COLO668 (cell line): Measurements from ENCODE around the gene TBL2.
"Not testable (repeated sequence)": the region's sequence is repeated elsewhere in the genome, so short reads cannot be mapped to it uniquely, and the experiment has no call there.

Experiments used
- DNase-seq: peaks from one replicate; lab custom pipeline; 2025; ENCODE audit not compliant: unreplicated experiment; lab: John Stamatoyannopoulos, UW

Gene TBL2

DNA sequence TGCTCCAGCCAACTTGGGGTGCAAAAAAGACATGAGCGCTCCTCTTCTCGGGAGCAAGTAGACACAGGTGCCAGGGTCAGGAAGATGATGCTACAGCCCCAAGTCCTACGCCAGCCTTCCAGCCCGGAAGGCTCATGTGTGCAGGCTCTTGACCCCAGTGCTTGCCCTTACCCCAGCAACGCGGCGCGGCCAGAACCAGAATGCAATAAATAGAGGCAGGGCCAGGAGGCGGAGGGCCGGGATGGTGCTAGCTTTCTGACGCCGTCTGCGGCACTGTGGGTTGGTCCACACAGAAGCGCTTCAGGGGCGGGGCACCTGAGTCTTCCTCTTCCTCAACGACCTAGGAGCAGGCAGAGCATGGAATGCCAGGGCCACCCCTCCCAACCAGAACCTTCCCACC, 41.3 kb downstream of the TBL2 start:
- DNase-seq = no peak

DNA sequence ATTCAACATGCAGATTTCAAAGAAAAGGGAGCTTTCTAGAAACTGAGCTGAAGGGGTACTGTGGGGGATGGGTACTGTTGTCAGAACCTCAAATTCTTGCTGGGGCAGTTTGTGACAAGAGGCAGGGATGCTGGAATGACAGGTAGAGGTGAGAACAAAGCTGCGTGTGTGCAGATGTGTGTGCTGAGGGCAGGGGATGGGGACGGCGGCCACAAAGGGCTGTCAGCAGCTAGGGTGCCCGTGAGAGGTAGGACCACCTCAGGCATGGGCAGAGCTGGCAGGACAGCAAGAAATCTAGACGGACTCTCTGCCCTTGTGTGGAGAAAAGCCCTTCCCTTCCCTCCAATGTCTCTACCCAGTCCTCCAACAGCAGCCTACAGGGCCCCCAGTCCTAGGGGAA, 41.9 kb downstream of the TBL2 start:
- DNase-seq = no peak

DNA sequence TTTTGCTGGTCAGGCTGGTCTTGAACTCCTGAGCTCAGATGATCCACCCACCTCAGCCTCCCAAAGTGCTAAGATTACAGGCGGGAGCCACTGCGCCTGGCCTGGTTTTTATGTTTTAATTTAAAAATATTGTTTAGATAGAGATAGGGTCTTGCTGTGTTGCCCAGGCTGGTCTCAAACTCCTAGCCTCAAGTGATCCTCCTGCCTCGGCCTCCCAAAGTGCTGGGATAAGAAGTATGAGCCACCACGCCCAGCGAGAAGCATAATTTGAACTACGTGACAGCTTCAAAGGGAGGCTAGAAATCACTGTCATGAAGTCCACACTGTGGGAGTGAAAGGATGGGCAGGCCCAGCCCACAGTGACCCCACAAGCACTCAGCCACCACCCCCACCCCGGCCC, 42.5 kb downstream of the TBL2 start:
- not testable (repeated sequence) for DNase-seq

DNA sequence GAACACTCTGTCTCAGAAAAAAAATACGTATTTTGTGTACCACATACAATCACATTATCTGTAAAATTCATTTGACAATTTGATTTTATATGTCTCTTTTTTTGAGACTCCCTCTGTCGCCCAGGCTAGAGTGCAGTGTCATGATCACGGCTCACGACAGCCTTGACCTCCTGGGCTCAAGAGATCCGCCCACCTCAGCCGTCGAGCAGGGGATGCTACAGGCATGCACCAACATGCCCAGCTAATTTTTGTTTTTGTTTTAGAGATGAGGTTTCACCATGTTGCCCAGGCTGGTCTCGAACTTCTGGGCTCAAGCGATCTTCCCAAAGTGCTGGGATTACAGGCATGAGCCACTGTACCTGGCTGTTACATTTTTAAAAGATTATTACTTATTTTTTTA, 44.6 kb downstream of the TBL2 start:
- DNase-seq = no peak

DNA sequence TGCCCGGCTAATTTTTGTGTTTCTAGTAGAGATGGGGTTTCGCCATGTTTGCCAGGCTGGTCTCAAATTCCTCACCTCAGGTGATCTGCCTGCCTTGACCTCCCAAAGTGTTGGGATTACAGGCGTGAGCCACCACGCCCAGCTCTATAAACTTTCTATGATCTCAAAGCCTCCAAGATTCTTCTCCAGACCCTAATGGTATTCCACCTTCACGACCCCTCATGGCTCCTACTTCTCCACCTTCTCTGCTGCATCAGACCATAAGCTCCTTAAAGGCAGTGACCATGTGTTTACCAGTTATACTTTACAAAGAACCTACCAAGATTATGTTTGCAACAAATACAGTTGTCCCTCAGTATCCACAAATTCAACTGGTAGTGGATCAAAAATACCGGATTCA, 46.2 kb downstream of the TBL2 start:
- no peak for DNase-seq

DNA sequence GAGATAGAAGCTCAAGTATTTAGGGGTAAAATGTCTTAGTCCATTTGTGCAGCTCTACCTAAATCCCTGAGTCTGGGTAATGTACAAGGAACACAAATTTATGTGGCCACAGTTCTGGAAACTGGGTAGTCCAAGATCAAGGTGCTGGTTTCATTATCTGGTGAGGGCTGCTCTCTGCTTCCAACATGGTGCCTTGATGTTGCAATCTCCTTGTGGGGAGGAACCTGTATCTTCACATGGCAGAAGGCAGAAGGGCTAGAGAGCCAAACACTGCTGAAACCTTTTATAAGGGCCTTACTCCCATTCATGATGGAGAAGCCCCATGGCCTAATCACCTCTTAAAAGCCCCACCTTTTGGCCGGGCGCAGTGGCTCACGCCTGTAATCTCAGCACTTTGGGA, 47.6 kb downstream of the TBL2 start:
- no peak for DNase-seq

DNA sequence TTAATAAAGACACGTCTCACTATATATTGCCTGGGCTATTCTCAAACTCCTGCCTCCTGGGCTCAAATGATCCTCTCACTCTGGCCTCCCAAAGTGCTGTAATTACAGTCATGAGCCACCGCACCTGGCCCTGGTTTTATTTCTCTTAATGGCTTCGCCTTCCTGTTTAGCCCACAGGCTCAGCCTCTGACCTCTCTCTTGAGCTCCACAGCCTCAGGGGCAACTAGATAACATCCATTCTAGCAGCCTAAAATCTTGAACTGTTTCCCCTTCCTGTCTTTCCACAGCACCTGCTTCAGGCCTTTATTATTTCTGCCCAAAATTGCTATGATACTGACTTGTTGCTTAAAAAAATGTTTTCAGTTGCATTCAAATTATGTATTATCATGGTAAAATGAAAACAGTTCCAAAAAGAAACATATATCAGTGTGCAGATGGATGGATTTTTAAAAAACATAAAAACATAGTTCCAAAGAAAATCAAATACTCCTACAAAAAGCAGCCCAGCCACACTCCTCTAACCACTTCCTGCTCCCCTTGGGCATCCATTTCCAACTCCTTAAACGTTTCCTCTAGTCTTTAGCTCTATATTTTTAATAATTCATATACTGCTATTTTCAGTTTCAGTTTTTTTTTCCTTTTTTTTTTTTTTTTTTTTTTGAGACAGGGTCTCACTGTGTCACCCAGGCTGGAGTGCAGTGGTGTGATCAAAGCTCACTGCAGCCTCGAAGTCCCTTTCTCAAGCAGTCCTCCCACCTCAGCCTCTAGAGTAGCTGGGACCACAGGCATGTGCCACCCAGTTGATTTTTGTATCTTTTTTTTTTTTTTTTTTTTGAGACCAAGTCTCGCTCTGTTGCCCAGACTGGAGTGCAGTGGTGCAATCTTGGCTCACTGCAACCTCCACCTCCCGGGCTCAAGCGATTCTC, 51.2 kb downstream of the TBL2 start:
- DNase-seq = peak; percentile 52

DNA sequence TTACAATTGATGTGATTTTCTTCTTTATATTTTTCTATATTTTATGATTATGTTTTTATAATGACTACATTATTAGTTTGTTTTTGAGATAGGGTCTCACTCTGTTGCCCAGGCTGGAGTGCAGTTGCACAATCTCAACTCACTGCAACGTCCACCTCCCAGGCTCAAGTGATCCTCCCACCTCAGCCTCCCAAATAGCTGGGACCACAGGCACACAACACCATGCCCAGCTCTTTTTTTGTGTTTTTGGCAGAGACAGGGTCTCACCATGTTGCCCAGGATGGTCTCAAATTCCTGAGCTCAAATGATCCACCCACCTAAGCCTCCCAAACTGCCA, 52.3 kb downstream of the TBL2 start:
- DNase-seq = not testable (repeated sequence)

DNA sequence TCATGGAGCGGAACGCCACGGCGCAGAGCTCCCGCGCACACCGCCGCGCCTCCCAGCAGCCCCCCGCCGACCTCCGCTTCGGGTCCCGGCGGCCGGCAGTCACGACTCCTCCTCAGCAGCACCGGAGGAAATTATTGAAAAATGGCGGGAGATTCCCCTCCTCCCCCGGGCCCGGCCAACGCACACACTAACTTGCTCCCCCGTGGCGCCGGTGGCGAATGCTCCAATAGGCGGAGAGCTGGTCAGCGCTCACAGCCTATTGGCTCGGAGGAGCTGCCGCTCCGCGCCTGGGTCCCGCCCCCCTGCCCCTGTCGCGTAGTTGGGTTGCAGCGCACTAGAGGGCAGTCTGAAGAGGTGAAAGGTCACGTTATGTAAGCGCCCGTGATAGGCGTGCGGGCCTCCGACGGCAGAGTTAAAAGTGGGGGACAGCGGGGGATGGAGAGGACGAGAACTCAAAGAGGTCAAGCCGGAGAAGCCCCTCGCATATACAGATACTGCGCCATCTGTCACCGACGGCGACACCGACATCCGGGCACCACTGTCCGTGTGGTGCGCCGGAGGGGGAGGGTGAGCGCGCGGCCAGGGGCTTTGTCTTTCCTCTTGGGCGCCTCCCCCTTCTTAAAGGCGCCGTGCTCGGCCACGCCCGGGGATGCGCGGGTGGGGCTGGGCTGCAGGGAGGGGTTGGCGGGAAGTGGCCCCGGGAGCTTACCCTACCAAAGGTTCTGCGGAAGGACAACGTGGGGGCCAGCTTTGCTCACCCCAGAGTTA, 56.1 kb downstream of the TBL2 start, which contains the start of gene BAZ1B:
TSS of gene BAZ1B (minus strand) at position 189 of the 768 bp plus-strand sequence. CDS start 360 bp downstream, outside the sequence.
- DNase-seq = peak; percentile 98

DNA sequence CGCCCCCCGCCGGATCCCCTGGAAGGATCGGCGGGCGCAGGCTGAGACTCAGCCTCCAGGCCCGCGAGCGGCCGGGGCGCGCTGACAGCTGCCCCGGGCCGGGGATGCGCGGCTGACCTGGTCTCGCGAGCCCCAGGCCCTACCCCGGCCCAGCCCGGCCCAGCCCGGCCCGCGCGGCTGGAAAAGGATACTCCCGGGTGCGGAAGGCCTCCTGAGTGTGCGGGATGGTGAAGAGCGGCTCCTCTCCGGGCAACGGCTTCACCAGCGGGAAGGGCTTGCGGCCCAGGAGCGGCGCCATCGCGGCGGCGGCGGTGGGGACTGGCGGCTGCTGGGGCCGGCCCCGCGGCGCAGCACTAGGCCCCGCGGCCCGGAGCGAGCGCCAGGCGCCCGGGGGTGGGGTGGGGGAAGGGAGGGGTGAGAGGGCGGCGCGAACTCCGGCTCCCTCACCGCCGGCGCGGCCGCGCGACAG, 56.7 kb downstream of the TBL2 start:
- DNase-seq = peak; percentile 83

DNA sequence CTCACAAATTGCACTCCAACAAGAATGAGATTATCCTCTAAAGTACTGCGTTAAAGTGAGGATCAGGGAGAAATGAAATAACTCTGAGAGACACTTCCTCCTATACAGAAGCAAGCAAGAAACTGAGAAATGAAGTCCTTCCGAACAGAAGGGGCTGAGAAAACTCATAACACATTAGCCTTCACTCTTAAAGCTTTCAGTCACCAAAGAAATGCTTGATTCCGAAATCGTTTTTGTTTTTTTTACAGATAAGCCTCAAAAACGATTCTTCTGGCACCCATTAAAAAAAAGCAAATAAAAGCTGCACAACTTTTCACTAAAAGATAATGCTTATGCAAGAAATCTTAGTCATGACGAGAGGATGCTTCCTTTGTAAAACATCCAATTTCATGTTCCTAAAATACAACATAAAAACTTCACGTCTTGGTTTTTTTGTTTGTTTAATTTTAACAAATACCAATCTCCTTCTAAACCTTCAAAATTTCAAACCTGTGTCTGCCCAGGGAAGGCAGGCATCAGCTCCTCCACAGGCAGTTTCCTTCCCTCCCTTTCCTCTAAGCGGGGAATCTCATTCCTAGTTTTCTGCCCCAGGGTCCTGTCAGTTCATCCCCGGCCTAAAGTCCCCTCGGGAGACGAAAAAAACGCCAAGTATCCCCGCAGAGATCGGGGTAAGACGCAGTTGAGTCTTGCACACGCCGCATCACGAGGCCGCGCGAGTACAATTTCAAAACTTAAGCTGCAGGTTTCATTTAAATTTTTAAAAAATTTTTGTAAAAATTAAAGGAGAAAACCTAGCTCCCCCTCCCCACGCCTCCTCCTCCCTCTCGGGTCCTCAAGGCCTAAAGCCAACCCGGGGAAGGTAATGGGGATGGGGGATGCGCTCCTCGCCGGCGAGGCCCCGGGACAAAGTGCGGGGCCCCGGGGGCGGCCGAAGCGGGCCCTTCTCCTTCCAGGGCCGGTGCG, 57.4 kb downstream of the TBL2 start:
- DNase-seq = no peak

DNA sequence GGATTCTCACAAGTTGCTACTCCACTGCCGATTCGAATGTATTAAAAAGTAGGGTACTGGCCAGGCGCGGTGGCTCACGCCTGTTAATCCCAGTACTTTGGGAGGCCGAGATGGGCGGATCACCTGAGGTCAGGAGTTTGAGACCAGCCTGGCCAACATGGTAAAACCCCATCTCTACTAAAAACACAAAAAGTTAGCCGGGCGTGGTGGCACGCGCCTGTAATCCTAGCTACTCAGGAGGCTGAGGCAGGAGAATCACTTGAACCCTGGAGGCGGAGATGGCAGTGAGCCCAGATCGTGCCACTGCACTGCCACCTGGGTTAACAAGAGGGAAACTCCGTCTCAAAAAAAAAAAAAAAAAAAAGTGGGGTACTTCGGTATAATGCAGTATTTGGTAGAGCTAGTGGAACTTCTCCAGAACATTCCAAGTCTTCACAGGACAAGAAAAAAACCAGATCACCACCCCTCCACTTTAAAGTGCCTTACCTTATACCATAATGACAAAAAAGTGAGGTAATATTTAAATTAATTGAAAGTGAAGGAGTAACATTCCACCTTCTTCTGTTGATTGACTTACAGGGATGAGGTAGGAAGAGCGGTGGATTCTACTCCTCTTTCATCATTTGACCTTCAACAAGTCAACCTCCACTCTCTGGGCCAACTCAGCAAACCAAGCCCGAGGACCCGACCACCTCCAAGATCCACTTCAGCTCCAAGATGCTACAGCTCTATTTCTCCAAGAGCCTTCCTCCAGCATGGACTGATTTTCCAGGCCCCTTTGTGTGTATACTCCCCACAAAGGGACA, 58.3 kb downstream of the TBL2 start:
- DNase-seq = peak; percentile 3

DNA sequence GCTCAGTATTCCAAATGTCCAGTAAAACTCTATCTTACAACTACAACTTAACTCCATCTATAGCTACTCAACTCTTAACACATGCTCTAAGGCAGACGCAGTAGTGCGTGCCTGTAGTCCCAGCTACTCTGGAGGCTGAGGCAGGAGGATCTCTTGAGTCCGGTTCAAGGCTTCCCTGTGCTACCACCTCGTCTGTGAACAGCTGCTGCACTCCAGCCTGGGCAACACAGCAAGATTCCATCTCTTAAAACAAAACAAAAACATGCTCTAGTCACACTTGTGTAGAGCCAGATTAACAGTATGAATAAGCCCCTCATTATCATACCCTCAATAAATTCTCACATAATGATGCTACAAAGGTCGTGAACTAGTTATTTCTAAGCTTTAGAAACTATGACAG, 59.9 kb downstream of the TBL2 start:
- DNase-seq = no peak
